Sigmoid colon (tissue), 7 donors: ENCODE results near the gene KCNIP1. TPM values are rescaled to one million over a fixed set of nuclear protein-coding genes. Genes with fewer than 3 reads are reported as not detected.
A peak's percentile ranks its signal among the peaks of the same experiment; 100 is the strongest.

Experiments used
- DNase-seq: peaks from one replicate; pipeline ENCODE4 v3.0.0-alpha.2; 2019
- H3K27ac ChIP-seq, 4 donors: fragments of 200-600 bp; sonication (generic); one replicate each; pipeline ENCODE4 v1.5.1; 2016 to 2019; ENCODE audit warnings: mild to moderate bottlenecking in 1 of 4
- H3K27me3 ChIP-seq, 3 donors: fragments of 200-600 bp; sonication (generic); one replicate each; pipeline ENCODE4 v1.5.1; 2019; ENCODE audit warnings: mild to moderate bottlenecking in 1 of 3
- H3K36me3 ChIP-seq, 4 donors: fragments of 200-600 bp; sonication (generic); one replicate each; pipeline ENCODE4 v1.5.1; 2016 to 2019
- H3K4me1 ChIP-seq, 4 donors: fragments of 200-600 bp; sonication (generic); one replicate each; pipeline ENCODE4 v1.5.1; 2017 to 2019
- H3K4me3 ChIP-seq, 4 donors: fragments of 200-600 bp; sonication (generic); one replicate each; pipeline ENCODE4 v1.5.1; 2017 to 2019; ENCODE audit warnings: mild to moderate bottlenecking in 2 of 4, moderate library complexity in 1 of 4
- H3K9me3 ChIP-seq, 4 donors: fragments of 200-600 bp in 3 of 4; sonication (generic) in 3 of 4; one replicate each; pipeline versions ENCODE4 v1.5.1 to v1.6.1; 2013 to 2019
- EP300 ChIP-seq, 4 donors: sonication (generic); formaldehyde crosslinking; IDR thresholded peaks; one replicate each; pipeline ENCODE4 v1.6.1; 2017; ENCODE audit warnings: antibody characterized with exemption in 4 of 4
- POLR2A ChIP-seq, 2 donors: fragments of 450-650 bp; IDR thresholded peaks; one replicate each; pipeline ENCODE4 v1.6.1; 2016; ENCODE audit warnings: antibody characterized with exemption in 2 of 2, mild to moderate bottlenecking in 2 of 2, moderate library complexity in 2 of 2
- POLR2AphosphoS5 ChIP-seq, 4 donors: sonication (generic); formaldehyde crosslinking; IDR thresholded peaks; one replicate each; pipeline ENCODE4 v1.6.1; 2017; ENCODE audit warnings: antibody characterized with exemption in 4 of 4
- WGBS, 2 donors: extraction: QIAGEN DNeasy Blood & Tissue Kit; methylation state at CpG; one replicate each; pipeline ENCODE4 v1.1.7; 2013; 5-methylcytosine and 5-hydroxymethylcytosine counted together
- intact Hi-C: fragments of 100-400 bp; cut with DNase I; formaldehyde crosslinking; loops from one replicate; pipeline ENCODE4 v1.15.1; 2023
- polyA plus RNA-seq, 3 donors: library from polyadenylated mRNA; stranded (reverse); fragments of 200-250 nt; gene quantifications; one replicate each; pipeline ENCODE4 v1.2.3, GENCODE V29; 2013
- total RNA-seq, 4 donors: library from RNA; depleted of rRNA; stranded (reverse); fragments of >200 nt; gene quantifications; one replicate each; pipeline ENCODE4 v1.1.0, GENCODE V29; 2016
- TF ChIP-seq, protein P1 (sequence below), 4 experiments: fragments of 450-650 bp in 3 of 4; fragments of 200-600 bp in 1 of 4; IDR thresholded peaks; one replicate each; pipeline ENCODE4 v1.5.1; 2016 to 2019; ENCODE audit warnings: antibody characterized with exemption in 4 of 4, mild to moderate bottlenecking in 3 of 4, moderate library complexity in 2 of 4
- donor health status: healthy with polysubstance abuse.
- donor health status: Bipolar disorder and iron deficiency.
- donor health status: healthy.

Gene KCNIP1
- total and polyA plus RNA-seq, 7 donors = 0.28 to 2.8 (median 1.1) TPM; not detected in 2

- H3K27me3 ChIP-seq = peaks cover 0 to 4% (median 0%) of the 10 kb centered on the region in 3 donors
- intact Hi-C loops = no loop called here
- H3K4me3 ChIP-seq = no peak overlapping the region
- peak overlapping the region; percentile 28 to 59 (median 42) for H3K27ac ChIP-seq
- DNase-seq = peak; percentile 85
- H3K4me1 ChIP-seq = peaks cover 0 to 29% (median 21%) of the 10 kb centered on the region in 4 donors
- 60 to 64% methylated on average over 18 of the region's 18 CpGs for WGBS, 2 donors
- TF ChIP-seq POLR2AphosphoS5 (IDR thresholded peaks at IDR 0.05) (peak in 2 of 4 donors; percentile 7 to 24), POLR2A (IDR thresholded peaks at IDR 0.05) (no peak)
- no peaks in the 10 kb centered on the region for H3K9me3 ChIP-seq
- no peaks in the 10 kb centered on the region for H3K36me3 ChIP-seq
These were observed 50.9 kb downstream of the KCNIP1 start for GRCh38 chr5:170554521-170555267.

DNA sequence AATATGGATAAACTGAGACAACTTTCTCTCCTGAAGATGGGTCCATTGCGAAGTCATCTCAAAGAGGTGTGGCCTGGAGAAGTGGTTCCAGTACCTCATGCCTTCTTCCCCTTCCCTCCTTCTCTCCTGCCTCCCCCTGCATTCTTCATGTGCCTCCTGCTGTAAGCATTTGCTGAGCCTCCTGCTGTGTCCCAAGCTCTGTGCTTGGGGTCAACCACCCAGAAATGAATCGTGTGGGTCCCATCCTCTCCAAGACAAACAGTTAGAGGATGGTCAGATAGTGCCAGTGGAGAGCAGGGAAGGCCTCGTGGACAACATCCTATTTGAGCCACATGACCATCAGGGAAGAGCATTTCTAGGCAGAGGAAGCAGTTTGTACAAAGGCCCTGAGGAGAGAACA, 53.5 kb downstream of the KCNIP1 start:
- Histone ChIP-seq H3K9me3 (no peaks in the 10 kb centered on the region), H3K4me1 (peaks cover 0 to 28% (median 21%) of the 10 kb centered on the region in 4 donors), H3K4me3 (no peak overlapping the region), H3K27me3 (peaks cover 0 to 4% (median 0%) of the 10 kb centered on the region in 3 donors), H3K36me3 (no peaks in the 10 kb centered on the region), H3K27ac (no peak overlapping the region)
- TF ChIP-seq EP300 (IDR thresholded peaks at IDR 0.05) (no peak), POLR2A (IDR thresholded peaks at IDR 0.05) (no peak), POLR2AphosphoS5 (IDR thresholded peaks at IDR 0.05) (no peak)
- TF ChIP-seq, protein P1, sequence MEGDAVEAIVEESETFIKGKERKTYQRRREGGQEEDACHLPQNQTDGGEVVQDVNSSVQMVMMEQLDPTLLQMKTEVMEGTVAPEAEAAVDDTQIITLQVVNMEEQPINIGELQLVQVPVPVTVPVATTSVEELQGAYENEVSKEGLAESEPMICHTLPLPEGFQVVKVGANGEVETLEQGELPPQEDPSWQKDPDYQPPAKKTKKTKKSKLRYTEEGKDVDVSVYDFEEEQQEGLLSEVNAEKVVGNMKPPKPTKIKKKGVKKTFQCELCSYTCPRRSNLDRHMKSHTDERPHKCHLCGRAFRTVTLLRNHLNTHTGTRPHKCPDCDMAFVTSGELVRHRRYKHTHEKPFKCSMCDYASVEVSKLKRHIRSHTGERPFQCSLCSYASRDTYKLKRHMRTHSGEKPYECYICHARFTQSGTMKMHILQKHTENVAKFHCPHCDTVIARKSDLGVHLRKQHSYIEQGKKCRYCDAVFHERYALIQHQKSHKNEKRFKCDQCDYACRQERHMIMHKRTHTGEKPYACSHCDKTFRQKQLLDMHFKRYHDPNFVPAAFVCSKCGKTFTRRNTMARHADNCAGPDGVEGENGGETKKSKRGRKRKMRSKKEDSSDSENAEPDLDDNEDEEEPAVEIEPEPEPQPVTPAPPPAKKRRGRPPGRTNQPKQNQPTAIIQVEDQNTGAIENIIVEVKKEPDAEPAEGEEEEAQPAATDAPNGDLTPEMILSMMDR (IDR thresholded peaks at IDR 0.05) = no peak
- 47 to 70% methylated on average over 3 of the region's 3 CpGs for WGBS, 2 donors
- intact Hi-C loops = no loop called here
- DNase-seq = no peak

DNA sequence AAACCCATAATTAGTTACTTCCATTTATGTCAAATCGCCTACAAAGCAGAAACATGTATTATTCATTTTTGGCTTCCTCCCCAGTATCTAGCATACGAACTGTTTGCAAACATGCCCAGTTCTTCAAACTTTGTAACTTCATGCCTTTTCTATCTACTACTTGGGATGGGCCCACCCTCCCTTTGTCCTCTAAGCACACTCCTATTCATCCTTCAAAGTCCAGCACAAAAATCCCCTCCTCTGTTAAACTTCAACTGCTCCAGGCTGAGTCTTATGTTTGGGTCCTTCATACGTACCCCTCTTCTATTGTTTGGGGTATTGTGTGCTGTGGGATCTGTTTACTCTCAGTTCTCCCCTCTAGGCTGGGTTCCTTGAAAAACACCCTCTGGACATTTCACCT, 55.5 kb downstream of the KCNIP1 start:
- intact Hi-C loops = no loop called here
- no peaks in the 10 kb centered on the region for H3K9me3 ChIP-seq
- no peak overlapping the region for H3K27ac ChIP-seq
- peaks cover 0 to 14% (median 8%) of the 10 kb centered on the region in 4 donors for H3K4me1 ChIP-seq
- no peak overlapping the region for H3K4me3 ChIP-seq
- H3K27me3 ChIP-seq = peaks cover 0 to 4% (median 0%) of the 10 kb centered on the region in 3 donors
- 64 to 75% methylated on average over 3 of the region's 3 CpGs for WGBS, 2 donors
- no peak for DNase-seq
- TF ChIP-seq EP300 (IDR thresholded peaks at IDR 0.05) (no peak), POLR2AphosphoS5 (IDR thresholded peaks at IDR 0.05) (no peak), POLR2A (IDR thresholded peaks at IDR 0.05) (no peak)
- TF ChIP-seq, protein P1 (IDR thresholded peaks at IDR 0.05) = no peak
- H3K36me3 ChIP-seq = no peaks in the 10 kb centered on the region

GRCh38 chr5:170560938-170561337, 57.1 kb downstream of the KCNIP1 start:
- H3K36me3 ChIP-seq = no peaks in the 10 kb centered on the region
- 87% methylated on average over 7 of the region's 7 CpGs for WGBS, 2 donors
- no peak for TF ChIP-seq EP300 (IDR thresholded peaks at IDR 0.05)
- TF ChIP-seq POLR2AphosphoS5 (IDR thresholded peaks at IDR 0.05) = no peak
- TF ChIP-seq, protein P1 (IDR thresholded peaks at IDR 0.05) = no peak
- no peak for TF ChIP-seq POLR2A (IDR thresholded peaks at IDR 0.05)
- no peaks in the 10 kb centered on the region for H3K4me1 ChIP-seq
- no peak overlapping the region for H3K27ac ChIP-seq
- peaks cover 0 to 4% (median 0%) of the 10 kb centered on the region in 3 donors for H3K27me3 ChIP-seq
- intact Hi-C loops = no loop called here
- no peaks in the 10 kb centered on the region for H3K9me3 ChIP-seq
- no peak for DNase-seq
- H3K4me3 ChIP-seq = no peak overlapping the region

- DNase-seq = no peak
- no peak overlapping the region for H3K4me3 ChIP-seq
- TF ChIP-seq POLR2A (IDR thresholded peaks at IDR 0.05) (no peak), POLR2AphosphoS5 (IDR thresholded peaks at IDR 0.05) (no peak), EP300 (IDR thresholded peaks at IDR 0.05) (no peak)
- TF ChIP-seq, protein P1 (IDR thresholded peaks at IDR 0.05) = no peak
- H3K9me3 ChIP-seq = no peaks in the 10 kb centered on the region
- no peaks in the 10 kb centered on the region for H3K27me3 ChIP-seq
- no peaks in the 10 kb centered on the region for H3K4me1 ChIP-seq
- no peaks in the 10 kb centered on the region for H3K36me3 ChIP-seq
- WGBS, 2 donors = 73 to 78% methylated on average over 6 of the region's 6 CpGs
- no peak overlapping the region for H3K27ac ChIP-seq
- intact Hi-C loops = no loop called here
These were observed 58.5 kb downstream of the KCNIP1 start for GRCh38 chr5:170562166-170562874.
